ENCODE data around the gene VWF. TPM values are rescaled to one million over a fixed set of nuclear protein-coding genes. Genes with fewer than 3 reads are reported as not detected.
"Not testable (repeated sequence)": the region's sequence is repeated elsewhere in the genome, so short reads cannot be mapped to it uniquely, and the experiment has no call there.

VWF gene
- polyA plus RNA-seq, 3 donors from 2014 or later: 0.10 to 0.16 TPM; not detected in 1

DNA sequence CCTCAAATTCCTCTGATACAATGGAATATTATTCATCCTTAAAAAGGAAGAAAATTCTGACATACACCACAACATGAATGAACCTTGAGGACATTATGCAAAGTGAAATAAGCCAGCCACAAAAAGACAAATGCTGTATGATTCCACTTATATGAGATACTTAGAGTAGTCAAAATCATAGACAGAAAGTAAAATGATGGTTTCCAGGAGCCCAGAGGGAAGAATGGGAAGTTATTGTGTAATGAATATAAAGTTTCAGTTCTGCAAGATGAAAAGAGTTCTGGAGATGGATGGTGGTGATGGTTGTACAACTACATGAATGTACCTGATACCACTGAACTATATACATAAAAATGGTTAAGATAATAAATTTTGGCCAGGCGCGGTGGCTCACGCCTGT, 18.3 kb downstream of the VWF start:
- DNase-seq: no peak
- peaks cover 0 to under 1% (median 0%) of the 10 kb centered on the region in 3 donors for H3K36me3 Mint-ChIP-seq
- no peak overlapping the region for H3K27ac Mint-ChIP-seq
- no peaks in the 10 kb centered on the region for H3K4me1 Mint-ChIP-seq
- H3K9me3 Mint-ChIP-seq: no peaks in the 10 kb centered on the region
- H3K27me3 Mint-ChIP-seq (ENCODE audit: low read depth in 3 of 3): peaks cover 0 to 6% (median 0%) of the 10 kb centered on the region in 3 donors
- H3K4me3 Mint-ChIP-seq: no peak overlapping the region

DNA sequence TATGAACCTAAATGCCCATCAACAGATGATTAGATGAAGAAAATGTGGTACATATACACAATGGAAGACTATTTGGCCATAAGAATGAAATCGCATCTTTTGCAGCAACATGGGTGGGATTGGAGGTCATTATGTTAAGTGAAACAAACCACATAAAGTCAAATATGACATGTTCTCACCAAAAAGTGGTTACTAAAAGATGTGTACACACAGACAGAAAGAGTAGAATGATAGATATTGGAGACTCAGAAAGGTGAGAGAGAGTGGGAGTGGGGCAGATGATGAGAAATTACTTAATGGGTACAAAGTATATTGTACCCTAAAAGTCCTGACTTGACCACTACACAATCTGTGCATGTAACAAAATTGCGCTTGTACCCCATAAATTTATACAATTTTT, 19.6 kb downstream of the VWF start:
- Mint-ChIP-seq H3K27me3 (ENCODE audit: low read depth in 3 of 3) (peaks cover 0 to 6% (median 0%) of the 10 kb centered on the region in 3 donors), H3K27ac (no peak overlapping the region), H3K4me3 (no peak overlapping the region), H3K36me3 (peaks cover 0 to 3% (median 0%) of the 10 kb centered on the region in 3 donors), H3K4me1 (no peaks in the 10 kb centered on the region), H3K9me3 (no peaks in the 10 kb centered on the region)
- DNase-seq: no peak

DNA sequence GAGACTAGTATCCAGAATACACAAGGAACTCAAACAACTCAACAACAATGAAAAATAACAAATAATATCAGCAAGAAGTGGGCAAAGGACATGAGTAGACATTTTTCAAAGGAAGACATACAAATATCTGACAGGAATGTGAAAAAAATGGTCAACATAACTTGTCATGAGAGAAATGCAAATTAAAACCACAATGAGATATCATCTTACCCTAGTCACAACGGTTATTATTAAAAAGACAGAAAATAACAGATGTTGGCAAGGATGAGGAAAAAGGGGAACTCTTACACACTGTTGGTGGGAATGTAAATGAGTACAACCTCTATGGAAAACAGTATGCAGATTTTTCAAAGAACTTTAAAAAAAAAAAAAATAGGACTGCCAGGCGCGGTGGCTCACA, 20.4 kb downstream of the VWF start:
- no peak overlapping the region for H3K27ac Mint-ChIP-seq
- H3K4me1 Mint-ChIP-seq: no peaks in the 10 kb centered on the region
- DNase-seq: no peak
- H3K36me3 Mint-ChIP-seq: peaks cover 0 to 3% (median 0%) of the 10 kb centered on the region in 3 donors
- H3K9me3 Mint-ChIP-seq: no peaks in the 10 kb centered on the region
- H3K27me3 Mint-ChIP-seq (ENCODE audit: low read depth in 3 of 3): peaks cover 0 to 4% (median 0%) of the 10 kb centered on the region in 3 donors
- no peak overlapping the region for H3K4me3 Mint-ChIP-seq

DNA sequence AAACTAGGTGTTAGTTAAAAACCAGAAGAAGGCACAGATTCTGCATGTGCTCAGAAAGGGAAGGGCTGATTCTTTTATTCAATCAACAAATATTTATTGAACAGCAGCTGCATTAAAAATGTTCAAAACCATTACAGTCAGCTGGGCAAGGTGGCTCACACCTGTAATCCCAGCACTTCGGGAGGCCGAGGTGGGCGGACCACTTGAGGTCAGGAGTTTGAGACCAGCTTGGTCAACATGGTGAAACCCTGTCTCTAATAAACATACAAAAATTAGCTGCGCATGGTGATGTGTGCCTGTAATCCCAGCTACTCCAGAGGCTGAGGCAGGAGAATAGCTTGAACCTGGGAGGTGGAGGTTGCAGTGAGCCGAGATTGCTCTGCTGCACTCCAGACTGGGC, 22.4 kb downstream of the VWF start:
- H3K9me3 Mint-ChIP-seq; H3K27ac Mint-ChIP-seq; H3K27me3 Mint-ChIP-seq (ENCODE audit: low read depth in 3 of 3); H3K4me1 Mint-ChIP-seq; H3K36me3 Mint-ChIP-seq; DNase-seq; H3K4me3 Mint-ChIP-seq: not testable (repeated sequence)

DNA sequence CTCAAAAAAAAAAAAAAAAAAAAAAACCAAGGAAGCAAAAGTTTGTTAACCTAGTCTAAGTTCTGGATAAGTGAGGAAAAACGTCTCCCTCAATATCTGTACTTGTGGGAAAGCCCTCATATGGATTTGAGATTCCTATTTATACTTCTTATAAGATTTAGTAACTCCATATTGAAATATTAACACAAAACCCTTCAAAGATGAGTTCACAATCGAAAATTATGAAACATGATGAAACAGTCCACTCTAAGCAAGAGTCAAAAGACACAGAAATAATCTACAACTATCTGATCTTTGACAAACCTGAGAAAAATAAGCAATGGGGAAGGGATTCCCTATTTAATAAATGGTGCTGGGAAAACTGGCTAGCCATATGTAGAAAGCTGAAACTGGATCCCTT, 25.2 kb downstream of the VWF start:
- H3K4me3 Mint-ChIP-seq: no peak overlapping the region
- no peak for DNase-seq
- no peak overlapping the region for H3K27ac Mint-ChIP-seq
- peaks cover 0 to 3% (median 3%) of the 10 kb centered on the region in 3 donors for H3K36me3 Mint-ChIP-seq
- H3K27me3 Mint-ChIP-seq (ENCODE audit: low read depth in 3 of 3): peaks cover 2 to 20% (median 6%) of the 10 kb centered on the region in 3 donors
- no peaks in the 10 kb centered on the region for H3K9me3 Mint-ChIP-seq
- H3K4me1 Mint-ChIP-seq: no peaks in the 10 kb centered on the region

DNA sequence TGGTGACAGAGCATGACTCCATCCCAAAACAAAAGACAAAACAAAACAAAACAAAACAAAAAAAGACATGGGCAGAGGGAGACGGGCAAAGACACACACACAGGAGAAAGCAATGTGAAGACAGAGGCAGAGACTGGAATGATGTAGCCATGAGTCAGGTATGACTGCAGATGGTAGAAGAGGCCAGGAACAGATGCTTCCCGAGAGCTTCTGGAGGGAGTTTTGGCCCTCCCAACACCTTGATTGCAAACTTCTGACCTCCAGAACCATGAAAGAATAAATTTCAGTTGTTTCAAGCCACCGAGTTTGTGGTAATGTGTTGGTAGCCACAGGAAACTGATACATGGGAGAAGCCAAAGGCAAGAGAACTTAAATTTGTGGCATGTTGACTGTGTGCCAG, 27.1 kb downstream of the VWF start:
- Mint-ChIP-seq H3K36me3 (peaks cover 0 to 3% (median 3%) of the 10 kb centered on the region in 3 donors), H3K4me3 (no peak overlapping the region), H3K4me1 (peaks cover 0 to 2% of the 10 kb centered on the region in 2 donors), H3K9me3 (no peaks in the 10 kb centered on the region), H3K27ac (no peak overlapping the region), H3K27me3 (ENCODE audit: low read depth in 3 of 3) (peaks cover 2 to 22% (median 7%) of the 10 kb centered on the region in 3 donors)
- DNase-seq: no peak

DNA sequence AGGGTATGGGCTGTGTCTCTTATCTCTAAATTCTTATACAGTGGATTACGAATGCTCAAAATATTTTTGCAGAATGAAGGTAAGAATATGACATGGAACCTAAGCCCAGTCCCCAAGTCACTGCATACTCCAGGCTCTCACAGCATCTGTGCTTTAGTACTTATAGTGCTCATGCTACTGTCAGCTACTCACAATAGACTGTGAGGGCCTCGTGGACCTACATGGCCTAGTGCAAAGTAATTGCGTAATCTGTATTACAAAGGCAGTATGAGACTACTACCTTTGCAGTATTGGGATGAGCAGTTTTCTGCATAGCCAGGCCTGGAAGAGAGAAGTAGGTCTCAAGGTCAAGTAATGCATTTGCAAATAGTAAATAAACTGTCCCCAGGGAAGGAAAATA, 27.9 kb downstream of the VWF start:
- Mint-ChIP-seq H3K27me3 (ENCODE audit: low read depth in 3 of 3) (peaks cover 2 to 22% (median 7%) of the 10 kb centered on the region in 3 donors), H3K27ac (no peak overlapping the region), H3K36me3 (peaks cover 0 to 3% (median 3%) of the 10 kb centered on the region in 3 donors), H3K4me3 (no peak overlapping the region), H3K9me3 (no peaks in the 10 kb centered on the region), H3K4me1 (peaks cover 0 to 2% of the 10 kb centered on the region in 2 donors)
- DNase-seq: no peak

DNA sequence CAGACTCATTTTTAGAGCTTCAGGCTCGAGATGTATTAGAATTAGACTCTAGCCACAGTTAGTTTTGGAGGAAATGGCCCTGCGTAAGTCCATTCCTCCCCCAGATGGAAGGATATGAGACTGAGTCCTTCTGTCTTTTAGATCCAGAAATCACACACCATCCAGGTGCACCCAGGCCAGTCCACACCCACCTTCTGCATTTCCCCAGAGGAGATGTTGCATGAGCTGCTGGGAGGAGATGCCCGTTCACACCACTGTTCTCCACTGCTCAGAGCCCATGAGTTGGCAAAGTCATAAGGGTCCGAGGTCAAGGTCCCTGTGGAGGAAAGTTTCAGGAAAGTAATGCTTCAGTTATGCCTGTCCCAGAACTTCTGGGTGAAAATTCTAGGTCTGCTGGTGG, 29.2 kb downstream of the VWF start:
- H3K27ac Mint-ChIP-seq: no peak overlapping the region
- peaks cover 9 to 12% of the 10 kb centered on the region in 2 donors for H3K4me1 Mint-ChIP-seq
- H3K4me3 Mint-ChIP-seq: no peak overlapping the region
- peaks cover 0 to 3% (median 0%) of the 10 kb centered on the region in 3 donors for H3K36me3 Mint-ChIP-seq
- peaks cover 2 to 22% (median 7%) of the 10 kb centered on the region in 3 donors for H3K27me3 Mint-ChIP-seq (ENCODE audit: low read depth in 3 of 3)
- DNase-seq: no peak
- H3K9me3 Mint-ChIP-seq: no peaks in the 10 kb centered on the region

DNA sequence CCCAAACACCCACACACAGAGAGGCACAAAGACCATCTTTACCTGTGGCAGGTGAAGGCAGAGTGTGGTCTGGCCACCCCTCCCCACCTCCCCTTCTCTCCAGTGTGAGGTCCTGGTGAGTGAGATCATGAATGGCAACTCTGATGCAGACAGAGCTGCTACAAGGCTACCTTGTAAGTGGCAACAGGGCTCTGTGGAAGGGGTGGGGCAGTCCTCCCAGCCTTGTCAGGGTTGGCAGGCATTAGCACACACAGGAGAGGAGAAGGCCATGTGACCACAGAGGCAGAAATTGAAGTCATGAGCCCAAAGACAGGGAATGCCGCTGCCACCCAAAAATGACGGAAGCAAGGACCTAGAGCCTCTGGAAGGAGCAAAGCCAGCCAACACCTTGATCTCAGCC, 30.7 kb downstream of the VWF start:
- peaks cover 2 to 22% (median 7%) of the 10 kb centered on the region in 3 donors for H3K27me3 Mint-ChIP-seq (ENCODE audit: low read depth in 3 of 3)
- no peaks in the 10 kb centered on the region for H3K9me3 Mint-ChIP-seq
- peaks cover 9 to 12% of the 10 kb centered on the region in 2 donors for H3K4me1 Mint-ChIP-seq
- H3K4me3 Mint-ChIP-seq: no peak overlapping the region
- no peak for DNase-seq
- H3K36me3 Mint-ChIP-seq: peaks cover 0 to 3% (median 0%) of the 10 kb centered on the region in 3 donors
- no peak overlapping the region for H3K27ac Mint-ChIP-seq

DNA sequence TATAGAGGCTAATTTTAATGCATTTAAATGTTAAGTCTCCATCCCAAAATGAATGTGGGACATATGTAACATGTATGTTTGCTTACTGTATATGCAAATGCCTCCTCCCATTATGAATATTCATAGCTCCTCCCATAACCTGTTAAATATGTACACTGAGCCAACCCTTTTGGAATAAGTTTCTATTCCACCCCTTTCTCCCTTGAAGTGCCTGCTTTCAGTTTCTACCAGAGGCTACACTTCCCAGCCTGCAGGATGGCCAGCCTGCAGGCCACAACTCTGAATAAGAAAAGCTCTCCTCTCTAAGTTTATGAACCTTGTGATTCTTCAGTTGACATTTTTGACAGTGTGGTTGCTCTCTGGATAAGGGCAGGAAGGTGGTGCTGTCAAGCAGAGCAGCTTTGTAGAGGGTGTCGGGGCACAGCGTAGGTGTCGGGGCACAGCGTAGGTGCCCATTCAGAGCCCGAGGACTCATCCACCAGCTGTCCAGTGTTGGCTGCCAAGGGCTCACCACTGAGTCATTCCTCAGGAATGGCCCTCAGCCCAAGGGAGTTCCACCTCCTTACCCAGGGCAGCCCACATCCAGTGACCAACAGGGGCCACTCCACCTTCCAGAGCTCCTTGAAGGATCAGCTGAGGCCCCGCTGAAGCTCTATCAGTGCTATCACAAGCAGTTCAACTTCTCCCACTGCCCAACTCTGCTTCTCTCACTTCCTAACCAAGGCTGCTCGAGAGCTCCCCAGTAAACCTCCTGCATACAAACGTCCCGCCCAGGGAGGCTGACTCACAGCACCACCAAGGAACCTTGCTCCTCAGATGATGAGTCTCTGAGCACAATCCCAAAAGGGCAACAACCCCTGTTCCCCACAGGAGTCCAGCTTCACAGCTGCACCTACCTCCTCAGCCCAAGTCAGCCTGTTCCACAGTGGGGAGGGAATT, 31.4 kb downstream of the VWF start:
- peak overlapping the region in 1 of 6 donors; percentile 48 for H3K27ac Mint-ChIP-seq
- H3K4me3 Mint-ChIP-seq: no peak overlapping the region
- no peak for DNase-seq
- peaks cover 0 to 3% (median 0%) of the 10 kb centered on the region in 3 donors for H3K36me3 Mint-ChIP-seq
- H3K4me1 Mint-ChIP-seq: peaks cover 9 to 12% of the 10 kb centered on the region in 2 donors
- peaks cover 2 to 22% (median 7%) of the 10 kb centered on the region in 3 donors for H3K27me3 Mint-ChIP-seq (ENCODE audit: low read depth in 3 of 3)
- no peaks in the 10 kb centered on the region for H3K9me3 Mint-ChIP-seq

DNA sequence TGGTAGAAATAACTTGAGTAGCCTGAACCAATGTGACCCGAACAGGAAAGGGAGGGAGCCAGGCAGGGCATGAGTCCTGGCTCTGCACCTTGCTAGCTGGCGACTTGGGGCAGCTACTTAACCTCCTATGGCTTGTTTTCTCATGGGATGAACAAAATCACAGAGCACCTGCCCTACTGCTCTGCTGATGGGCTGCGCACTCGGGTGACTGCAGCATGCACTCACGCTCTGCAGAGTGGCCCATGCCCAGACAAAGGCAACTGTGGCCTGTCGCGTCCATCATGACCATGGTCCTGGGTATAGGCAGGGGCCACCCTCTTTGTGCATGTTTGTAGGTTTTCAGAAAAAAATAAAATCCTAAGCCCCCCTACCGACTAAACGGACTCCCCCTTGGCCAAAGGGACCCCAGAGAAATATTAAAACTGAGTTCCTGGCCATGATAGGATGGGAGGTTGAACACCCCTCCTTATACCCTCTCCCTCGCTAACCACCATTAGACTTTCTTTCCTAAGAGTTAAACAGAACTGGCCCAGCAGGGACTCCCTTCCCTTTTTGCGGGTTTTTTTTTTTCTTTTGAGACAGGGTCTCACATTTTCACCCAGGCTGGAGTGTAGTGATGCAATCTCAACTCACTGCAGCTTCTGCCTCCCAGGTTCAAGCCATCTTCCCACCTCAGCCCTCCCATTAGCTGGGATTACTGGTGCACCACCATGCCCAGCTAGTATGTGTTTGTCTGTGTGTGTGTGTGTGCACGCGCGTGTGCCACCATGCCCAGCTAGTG, 32.5 kb downstream of the VWF start:
- peaks cover 9 to 12% of the 10 kb centered on the region in 2 donors for H3K4me1 Mint-ChIP-seq
- H3K4me3 Mint-ChIP-seq: no peak overlapping the region
- peaks cover 2 to 19% (median 5%) of the 10 kb centered on the region in 3 donors for H3K27me3 Mint-ChIP-seq (ENCODE audit: low read depth in 3 of 3)
- peaks cover 0 to 3% (median 0%) of the 10 kb centered on the region in 3 donors for H3K36me3 Mint-ChIP-seq
- no peak for DNase-seq
- H3K9me3 Mint-ChIP-seq: no peaks in the 10 kb centered on the region
- no peak overlapping the region for H3K27ac Mint-ChIP-seq

DNA sequence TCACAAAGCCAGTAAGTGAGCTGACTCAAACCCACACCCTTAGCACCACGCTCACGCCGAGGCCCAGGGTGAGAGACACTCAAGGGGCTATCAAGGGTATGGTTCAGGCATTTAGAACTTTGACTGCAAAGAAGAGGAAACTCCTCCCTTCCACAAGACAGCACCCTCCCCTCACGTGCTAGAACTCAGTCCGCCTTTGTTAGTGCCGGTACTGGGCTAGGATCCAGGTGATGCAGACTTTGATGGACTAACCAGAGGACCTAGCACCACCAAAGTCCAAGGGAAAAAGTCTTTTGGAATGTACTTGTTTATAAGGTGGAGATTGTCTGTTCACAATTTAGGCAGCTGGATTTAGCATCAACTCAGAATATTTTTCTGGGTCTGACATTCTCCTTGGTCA, 33.7 kb downstream of the VWF start:
- no peaks in the 10 kb centered on the region for H3K9me3 Mint-ChIP-seq
- peaks cover 9 to 12% of the 10 kb centered on the region in 2 donors for H3K4me1 Mint-ChIP-seq
- DNase-seq: no peak
- peak overlapping the region in 1 of 5 donors; percentile 33 for H3K4me3 Mint-ChIP-seq
- H3K27ac Mint-ChIP-seq: no peak overlapping the region
- no peaks in the 10 kb centered on the region for H3K36me3 Mint-ChIP-seq
- peaks cover 0 to 11% (median 4%) of the 10 kb centered on the region in 3 donors for H3K27me3 Mint-ChIP-seq (ENCODE audit: low read depth in 3 of 3)

DNA sequence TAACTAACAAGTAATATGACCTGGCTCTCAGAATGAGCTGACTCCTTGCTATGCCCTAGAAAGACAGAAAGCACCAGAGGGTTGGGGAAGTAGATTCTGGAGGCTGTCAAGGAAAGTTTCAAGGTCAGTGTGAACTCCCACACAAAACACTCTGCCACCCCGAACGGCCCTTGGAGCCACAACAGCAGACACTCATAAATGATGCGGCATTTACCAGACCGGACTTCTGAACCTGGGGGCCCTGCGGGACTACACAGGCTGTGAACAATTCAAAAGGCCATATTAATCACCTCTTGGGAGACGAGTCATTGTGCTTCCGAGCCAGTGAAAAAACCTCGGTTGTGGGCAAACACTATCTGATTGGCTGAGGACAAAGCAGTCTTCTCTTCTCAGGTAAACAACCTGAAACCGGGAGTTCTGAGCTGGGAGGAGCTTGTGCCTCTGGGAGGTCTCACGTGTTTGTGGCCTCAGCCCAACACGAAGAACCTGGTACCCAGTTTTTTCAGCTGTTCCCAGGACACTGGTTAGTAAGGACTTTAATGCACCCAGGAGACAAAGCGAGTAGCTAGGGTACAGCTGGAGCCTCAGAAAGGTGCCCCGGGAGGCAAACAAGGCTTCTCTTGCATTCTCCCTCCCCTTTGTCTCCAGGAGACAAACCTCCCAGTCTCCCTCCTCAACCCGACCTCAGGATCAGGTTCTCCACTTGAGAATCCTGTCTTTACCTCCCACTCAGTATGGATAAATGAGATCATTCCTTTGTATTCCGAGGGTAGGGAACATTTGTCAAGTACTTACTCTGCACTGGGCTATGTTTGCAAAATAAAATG, 35.3 kb downstream of the VWF start:
- H3K4me3 Mint-ChIP-seq: no peak overlapping the region
- peaks cover 9 to 12% of the 10 kb centered on the region in 2 donors for H3K4me1 Mint-ChIP-seq
- DNase-seq: no peak
- no peak overlapping the region for H3K27ac Mint-ChIP-seq
- no peaks in the 10 kb centered on the region for H3K36me3 Mint-ChIP-seq
- H3K27me3 Mint-ChIP-seq (ENCODE audit: low read depth in 3 of 3): peaks cover 0 to 7% (median 4%) of the 10 kb centered on the region in 3 donors
- H3K9me3 Mint-ChIP-seq: no peaks in the 10 kb centered on the region

All from immature natural killer cell (primary cell).